Prostate gland (tissue), 2 donors: Measurements from ENCODE around the gene GNAS-AS1. TPM values are rescaled to one million over a fixed set of nuclear protein-coding genes. Genes with fewer than 3 reads are reported as not detected.

Source experiments
- DNase-seq: peaks from one replicate; pipeline ENCODE4 v3.0.0-alpha.2; 2019; ENCODE audit warnings: low spot score
- H3K27ac ChIP-seq, 2 donors: fragments of 200-600 bp; sonication (generic); 2 replicates each; pipeline ENCODE4 v1.5.1; 2017 to 2019
- H3K27me3 ChIP-seq: fragments of 200-600 bp; sonication (generic); replicated peaks from 2 replicates; pipeline ENCODE4 v1.5.1; 2019; ENCODE audit not compliant: insufficient read depth
- H3K36me3 ChIP-seq, 2 donors: fragments of 200-600 bp; sonication (generic); 1 replicate in 1 of 2; 2 replicates in 1 of 2; pipeline versions ENCODE4 v1.5.1 to v1.8.1; 2017 to 2019
- H3K4me1 ChIP-seq: fragments of 200-600 bp; sonication (generic); replicated peaks from 2 replicates; pipeline ENCODE4 v1.5.1; 2019
- H3K4me3 ChIP-seq, 2 donors: fragments of 200-600 bp; sonication (generic); 2 replicates each; pipeline ENCODE4 v1.5.1; 2017 to 2019
- H3K9me3 ChIP-seq: fragments of 200-600 bp; sonication (generic); 2 replicates; pipeline ENCODE4 v1.5.1; 2017
- CTCF ChIP-seq, 4 experiments: fragments of 200-600 bp in 2 of 4; fragments of 450-650 bp in 2 of 4; sonication (generic) in 2 of 4; IDR thresholded peaks; 1 replicate in 3 of 4; 2 replicates in 1 of 4; pipeline ENCODE4 v1.5.1; 2016 to 2019; ENCODE audit warnings: antibody characterized with exemption in 4 of 4, mild to moderate bottlenecking in 2 of 4, moderate library complexity in 2 of 4
- POLR2A ChIP-seq: fragments of 450-650 bp; IDR thresholded peaks from one replicate; pipeline ENCODE4 v1.6.1; 2016; ENCODE audit warnings: antibody characterized with exemption, mild to moderate bottlenecking
- POLR2AphosphoS5 ChIP-seq: sonication (generic); formaldehyde crosslinking; IDR thresholded peaks from one replicate; pipeline ENCODE4 v1.6.1; 2017; ENCODE audit warnings: antibody characterized with exemption
- WGBS: methylation state at CpG from one replicate; pipeline ENCODE4 v1.1.5; 2018; 5-methylcytosine and 5-hydroxymethylcytosine counted together
- intact Hi-C: fragments of 100-400 bp; cut with DNase I; formaldehyde crosslinking; loops from one replicate; pipeline ENCODE4 v1.14.2; 2022
- total RNA-seq, 2 donors: library from RNA; depleted of rRNA; stranded (reverse); fragments of >200 nt; gene quantifications; one replicate each; pipeline ENCODE4 v1.1.0, GENCODE V29; 2016

The GNAS-AS1 gene
- total RNA-seq, 2 donors from 2014 or later: 0.50 to 1.8 TPM

- intact Hi-C loops: no loop called here
- Histone ChIP-seq H3K27me3 (no peaks in the 10 kb centered on the region), H3K4me1 (no peaks in the 10 kb centered on the region), H3K27ac (no peak overlapping the region), H3K36me3 (no peaks in the 10 kb centered on the region), H3K9me3 (no peaks in the 10 kb centered on the region), H3K4me3 (no peak overlapping the region)
- DNase-seq: no peak
- 89% methylated on average over 20 of the region's 20 CpGs for WGBS
- TF ChIP-seq POLR2AphosphoS5: no peak
- no peak for TF ChIP-seq POLR2A
- TF ChIP-seq CTCF (IDR thresholded peaks at IDR 0.05): no peak
Observed at GRCh38 chr20:58795181-58795922, 55.4 kb downstream of the GNAS-AS1 start.

- Histone ChIP-seq H3K9me3 (no peaks in the 10 kb centered on the region), H3K4me3 (no peak overlapping the region), H3K27ac (no peak overlapping the region), H3K27me3 (no peaks in the 10 kb centered on the region), H3K36me3 (no peaks in the 10 kb centered on the region), H3K4me1 (no peaks in the 10 kb centered on the region)
- intact Hi-C loops: no loop called here
- WGBS: 83% methylated on average over 19 of the region's 19 CpGs
- no peak for DNase-seq
- TF ChIP-seq POLR2AphosphoS5 (no peak), CTCF (IDR thresholded peaks at IDR 0.05) (no peak), POLR2A (no peak)
Observed at GRCh38 chr20:58794510-58795180, 56.1 kb downstream of the GNAS-AS1 start.

GRCh38 chr20:58793512-58794420 is 56.9 kb downstream of the GNAS-AS1 start:
- Histone ChIP-seq H3K27ac (no peak overlapping the region), H3K4me1 (no peaks in the 10 kb centered on the region), H3K4me3 (no peak overlapping the region), H3K9me3 (no peaks in the 10 kb centered on the region), H3K27me3 (no peaks in the 10 kb centered on the region), H3K36me3 (no peaks in the 10 kb centered on the region)
- TF ChIP-seq POLR2AphosphoS5: no peak
- no peak for TF ChIP-seq POLR2A
- no peak for TF ChIP-seq CTCF (IDR thresholded peaks at IDR 0.05)
- DNase-seq: no peak
- WGBS: 87% methylated on average over 29 of the region's 29 CpGs
- intact Hi-C loops: no loop called here

GRCh38 chr20:58792426-58792825 is 58.3 kb downstream of the GNAS-AS1 start:
- DNase-seq: no peak
- Histone ChIP-seq H3K36me3 (no peaks in the 10 kb centered on the region), H3K4me1 (no peaks in the 10 kb centered on the region), H3K27ac (no peak overlapping the region), H3K4me3 (no peak overlapping the region), H3K27me3 (no peaks in the 10 kb centered on the region), H3K9me3 (no peaks in the 10 kb centered on the region)
- TF ChIP-seq CTCF (IDR thresholded peaks at IDR 0.05) (no peak), POLR2A (no peak), POLR2AphosphoS5 (no peak)
- WGBS: 90% methylated on average over 7 of the region's 7 CpGs
- intact Hi-C loops: no loop called here
